Trophoblast cell (in vitro differentiated cells and primary cell): Measurements from ENCODE around the gene WNT6.

ENCODE experiments used
- DNase-seq, 2 donors: peaks; one replicate each; pipeline ENCODE4 v3.0.0-alpha.2; 2016
- H2AFZ ChIP-seq: 2 replicates; pipeline ENCODE4 v1.6.1; 2013; ENCODE audit warnings: low read length, moderate library complexity, mild to moderate bottlenecking; ENCODE audit not compliant: insufficient read depth, poor library complexity
- H2AK5ac ChIP-seq: 2 replicates; pipeline ENCODE4 v1.6.1; 2013; ENCODE audit warnings: mild to moderate bottlenecking, low read length
- H2BK120ac ChIP-seq: 2 replicates; pipeline ENCODE4 v1.6.1; 2013; ENCODE audit warnings: low read length, mild to moderate bottlenecking, moderate library complexity; ENCODE audit not compliant: insufficient read depth, poor library complexity
- H2BK12ac ChIP-seq: 2 replicates; pipeline ENCODE4 v1.6.1; 2013; ENCODE audit warnings: mild to moderate bottlenecking, low read length, moderate library complexity
- H2BK5ac ChIP-seq: 2 replicates; pipeline ENCODE4 v1.6.1; 2013; ENCODE audit warnings: low read length, low read depth, moderate library complexity, mild to moderate bottlenecking; ENCODE audit not compliant: poor library complexity
- H3K14ac ChIP-seq: 2 replicates; pipeline ENCODE4 v1.6.1; 2013; ENCODE audit warnings: mild to moderate bottlenecking, low read length
- H3K18ac ChIP-seq: 2 replicates; pipeline ENCODE4 v1.6.1; 2013; ENCODE audit warnings: mild to moderate bottlenecking, low read length
- H3K23ac ChIP-seq: 2 replicates; pipeline ENCODE4 v1.6.1; 2013; ENCODE audit warnings: low read length
- H3K27ac ChIP-seq: 2 replicates; pipeline ENCODE4 v1.5.1; 2013; ENCODE audit warnings: low read depth, mild to moderate bottlenecking, inconsistent platforms, low read length, moderate library complexity
- H3K27me3 ChIP-seq: 2 replicates; pipeline ENCODE4 v1.6.1; 2013; ENCODE audit warnings: inconsistent platforms, mild to moderate bottlenecking, low read length, moderate library complexity; ENCODE audit not compliant: insufficient read depth
- H3K36me3 ChIP-seq, 2 experiments: 1 replicate in 1 of 2; 2 replicates in 1 of 2; pipeline ENCODE4 v1.6.1; 2013; ENCODE audit warnings: low read length in 2 of 2, mild to moderate bottlenecking in 2 of 2, moderate library complexity in 1 of 2; ENCODE audit not compliant: insufficient read depth in 2 of 2, control insufficient read depth in 1 of 2
- H3K4ac ChIP-seq: 2 replicates; pipeline ENCODE4 v1.6.1; 2013; ENCODE audit warnings: low read depth, mild to moderate bottlenecking, low read length, moderate library complexity
- H3K4me1 ChIP-seq, 2 experiments: 1 replicate in 1 of 2; 2 replicates in 1 of 2; pipeline ENCODE4 v1.6.1; 2013; ENCODE audit warnings: low read length in 2 of 2, mild to moderate bottlenecking in 2 of 2, moderate library complexity in 1 of 2; ENCODE audit not compliant: insufficient read depth in 2 of 2, control insufficient read depth in 1 of 2
- H3K4me2 ChIP-seq: 2 replicates; pipeline ENCODE4 v1.6.1; 2013; ENCODE audit warnings: inconsistent platforms, mild to moderate bottlenecking, low read length, moderate library complexity
- H3K4me3 ChIP-seq: 2 replicates; pipeline ENCODE4 v1.5.1; 2013; ENCODE audit warnings: mild to moderate bottlenecking, low read depth, low read length, inconsistent platforms
- H3K79me1 ChIP-seq: one replicate; pipeline ENCODE4 v1.6.1; 2013; ENCODE audit warnings: low read length
- H3K79me2 ChIP-seq: 2 replicates; pipeline ENCODE4 v1.6.1; 2013; ENCODE audit warnings: low read length, mild to moderate bottlenecking; ENCODE audit not compliant: control insufficient read depth, insufficient read depth, poor library complexity
- H3K9ac ChIP-seq: 2 replicates; pipeline ENCODE4 v1.6.1; 2013; ENCODE audit warnings: mild to moderate bottlenecking, low read length
- H3K9me3 ChIP-seq: 2 replicates; pipeline ENCODE4 v1.6.1; 2013; ENCODE audit warnings: low read depth, mild to moderate bottlenecking, control low read depth, inconsistent platforms, low read length; ENCODE audit not compliant: insufficient read depth
- H4K12ac ChIP-seq: 2 replicates; pipeline ENCODE4 v1.6.1; 2013; ENCODE audit warnings: low read depth, mild to moderate bottlenecking, low read length, moderate library complexity
- H4K8ac ChIP-seq: 2 replicates; pipeline ENCODE4 v1.6.1; 2013; ENCODE audit warnings: low read depth, mild to moderate bottlenecking, low read length, moderate library complexity
- H4K91ac ChIP-seq: one replicate; pipeline ENCODE4 v1.6.1; 2013; ENCODE audit warnings: low read depth, mild to moderate bottlenecking, low read length, moderate library complexity
- WGBS: extraction: QIAGEN DNeasy Blood & Tissue Kit; methylation state at CpG from one replicate; pipeline ENCODE4 v1.1.7; 2013; ENCODE audit warnings: missing lambda C conversion rate; ENCODE audit not compliant: insufficient read length, insufficient coverage; ENCODE audit errors: extremely low coverage; 5-methylcytosine and 5-hydroxymethylcytosine counted together

The WNT6 gene

GRCh38 chr2:218821605-218822211 is 37.9 kb upstream of the WNT6 start:
- no peak overlapping the region for H3K14ac ChIP-seq
- no peak overlapping the region for H3K9ac ChIP-seq
- H3K79me2 ChIP-seq, result no peaks in the 10 kb centered on the region
- H3K4ac ChIP-seq, result no peak overlapping the region
- H2BK12ac ChIP-seq, result no peak overlapping the region
- no peak overlapping the region for H3K27ac ChIP-seq
- H3K36me3 ChIP-seq, result no peaks in the 10 kb centered on the region
- no peak overlapping the region for H4K12ac ChIP-seq
- no peak overlapping the region for H3K4me2 ChIP-seq
- no peaks in the 10 kb centered on the region for H3K27me3 ChIP-seq
- H3K79me1 ChIP-seq, result no peaks in the 10 kb centered on the region
- no peak for DNase-seq
- no peak overlapping the region for H2BK5ac ChIP-seq
- no peak overlapping the region for H2AK5ac ChIP-seq
- WGBS, result no CpG with 5 or more reads among the region's 9 CpGs
- no peak overlapping the region for H4K8ac ChIP-seq
- H3K4me3 ChIP-seq, result no peak overlapping the region
- H3K18ac ChIP-seq, result no peak overlapping the region
- no peak overlapping the region for H3K23ac ChIP-seq
- no peaks in the 10 kb centered on the region for H3K9me3 ChIP-seq
- H2AFZ ChIP-seq, result no peak overlapping the region
- no peak overlapping the region for H2BK120ac ChIP-seq
- no peaks in the 10 kb centered on the region for H3K4me1 ChIP-seq
- H4K91ac ChIP-seq, result no peak overlapping the region

- Histone ChIP-seq H3K14ac (no peak overlapping the region), H3K4me2 (no peak overlapping the region), H3K36me3 (no peaks in the 10 kb centered on the region), H3K79me2 (no peaks in the 10 kb centered on the region), H4K91ac (no peak overlapping the region), H2BK12ac (no peak overlapping the region), H2BK5ac (no peak overlapping the region), H3K9me3 (no peaks in the 10 kb centered on the region), H4K8ac (no peak overlapping the region), H3K9ac (no peak overlapping the region), H3K4ac (no peak overlapping the region), H2AK5ac (no peak overlapping the region), H4K12ac (no peak overlapping the region), H2AFZ (no peak overlapping the region), H3K27me3 (no peaks in the 10 kb centered on the region), H3K27ac (no peak overlapping the region), H3K4me3 (no peak overlapping the region), H3K4me1 (no peaks in the 10 kb centered on the region), H3K79me1 (no peaks in the 10 kb centered on the region), H3K18ac (no peak overlapping the region), H2BK120ac (no peak overlapping the region), H3K23ac (no peak overlapping the region)
- no peak for DNase-seq
- no CpG with 5 or more reads among the region's 7 CpGs for WGBS
Measured at GRCh38 chr2:218822622-218823021, 37.0 kb upstream of the WNT6 start.

GRCh38 chr2:218823196-218823855 is 36.3 kb upstream of the WNT6 start:
- Histone ChIP-seq H3K14ac (no peak overlapping the region), H3K79me1 (no peaks in the 10 kb centered on the region), H3K79me2 (no peaks in the 10 kb centered on the region), H3K27me3 (no peaks in the 10 kb centered on the region), H4K12ac (no peak overlapping the region), H3K9me3 (no peaks in the 10 kb centered on the region), H2BK12ac (no peak overlapping the region), H4K91ac (no peak overlapping the region), H4K8ac (no peak overlapping the region), H3K4me1 (no peaks in the 10 kb centered on the region), H2AFZ (no peak overlapping the region), H3K4me2 (no peak overlapping the region), H3K4ac (no peak overlapping the region), H2BK5ac (no peak overlapping the region), H3K4me3 (no peak overlapping the region), H2BK120ac (no peak overlapping the region), H3K23ac (no peak overlapping the region), H3K18ac (no peak overlapping the region), H3K36me3 (no peaks in the 10 kb centered on the region), H2AK5ac (no peak overlapping the region), H3K9ac (no peak overlapping the region), H3K27ac (no peak overlapping the region)
- no CpG with 5 or more reads among the region's 9 CpGs for WGBS
- no peak for DNase-seq

GRCh38 chr2:218824004-218824403 is 35.6 kb upstream of the WNT6 start:
- Histone ChIP-seq H3K27ac (no peak overlapping the region), H3K9me3 (no peaks in the 10 kb centered on the region), H3K4me3 (no peak overlapping the region), H2BK5ac (no peak overlapping the region), H3K14ac (no peak overlapping the region), H3K18ac (no peak overlapping the region), H2BK120ac (no peak overlapping the region), H4K91ac (no peak overlapping the region), H3K36me3 (no peaks in the 10 kb centered on the region), H4K12ac (no peak overlapping the region), H2AK5ac (no peak overlapping the region), H3K27me3 (no peaks in the 10 kb centered on the region), H2BK12ac (no peak overlapping the region), H3K79me1 (no peaks in the 10 kb centered on the region), H3K79me2 (no peaks in the 10 kb centered on the region), H3K4ac (no peak overlapping the region), H2AFZ (no peak overlapping the region), H3K4me2 (no peak overlapping the region), H3K4me1 (no peaks in the 10 kb centered on the region), H4K8ac (no peak overlapping the region), H3K9ac (no peak overlapping the region), H3K23ac (no peak overlapping the region)
- no peak for DNase-seq
- WGBS, result no CpG with 5 or more reads among the region's 7 CpGs
